HG02938 (cell line): ENCODE measurements around the gene NFKB2.

ENCODE experiments used
- ATAC-seq: cut with Tn5 transposase; IDR thresholded peaks from one replicate; pipeline ENCODE4 v1.9.1; 2021; ENCODE audit warnings: mild to moderate bottlenecking, moderate library complexity; ENCODE audit not compliant: unreplicated experiment

NFKB2 gene

DNA sequence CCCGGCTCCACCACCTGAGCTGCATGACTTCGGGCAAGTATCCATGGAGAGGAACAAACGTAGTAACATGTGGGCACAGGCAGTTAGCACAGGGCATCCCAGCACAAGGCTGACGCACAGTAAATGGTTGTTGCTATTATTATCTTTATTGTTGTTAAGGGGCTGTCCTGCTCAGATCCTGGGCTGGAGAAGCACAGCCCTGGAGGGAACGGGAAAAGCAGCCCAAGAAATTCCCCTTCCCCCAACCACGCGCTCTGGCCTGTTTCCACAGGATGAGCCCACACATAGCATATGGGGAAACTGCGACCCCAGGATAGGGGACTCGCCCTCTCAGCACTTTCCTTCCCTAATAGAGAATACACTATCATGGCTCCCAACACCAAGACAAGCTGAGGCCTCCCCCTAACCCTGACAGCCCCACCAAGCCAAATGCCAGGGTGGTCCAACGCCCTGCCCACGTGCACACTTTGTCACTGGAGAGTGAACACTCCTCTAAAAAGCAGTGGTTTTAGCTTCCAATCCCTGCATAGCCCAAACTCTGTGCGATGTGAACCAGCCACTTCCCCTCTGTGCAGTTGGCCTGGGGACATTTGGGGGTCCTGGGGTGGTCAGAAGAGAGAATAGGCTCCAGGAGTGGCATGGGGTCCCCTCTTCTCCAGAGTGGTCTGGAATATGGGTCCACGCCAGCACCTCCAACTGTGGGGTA is 12.1 kb downstream of the NFKB2 start:
- no peak for ATAC-seq

DNA sequence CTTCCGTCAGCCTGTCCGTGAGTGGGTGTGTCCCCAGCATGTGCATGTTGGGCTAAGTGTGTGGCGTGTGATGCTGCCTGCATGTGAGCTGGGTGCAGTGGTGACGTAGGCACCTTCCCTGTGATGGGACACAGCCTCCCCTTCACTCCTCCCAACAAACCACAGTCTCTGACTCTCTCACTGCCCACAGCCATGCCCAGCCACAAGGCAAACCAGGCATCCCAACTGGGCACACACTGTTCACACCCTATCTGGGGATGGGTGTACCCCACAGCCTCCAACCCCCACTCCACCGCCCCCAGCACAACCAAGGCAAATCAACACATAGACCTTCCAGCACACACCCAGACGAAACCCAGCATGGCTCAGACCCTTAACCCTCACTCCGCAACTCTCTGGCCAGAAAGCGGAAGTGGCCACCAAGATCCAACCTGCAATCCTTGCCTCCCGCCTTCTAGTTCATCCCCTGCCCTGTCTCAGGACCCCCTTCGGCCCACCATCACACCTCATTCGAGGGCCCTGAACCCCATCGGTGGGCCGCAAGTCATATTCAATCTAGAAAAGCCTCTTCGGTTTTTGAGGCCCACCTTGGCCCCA is 12.7 kb downstream of the NFKB2 start:
- ATAC-seq = no peak

GRCh38 chr10:102408728-102409603 is 13.5 kb downstream of the NFKB2 start:
- no peak for ATAC-seq

DNA sequence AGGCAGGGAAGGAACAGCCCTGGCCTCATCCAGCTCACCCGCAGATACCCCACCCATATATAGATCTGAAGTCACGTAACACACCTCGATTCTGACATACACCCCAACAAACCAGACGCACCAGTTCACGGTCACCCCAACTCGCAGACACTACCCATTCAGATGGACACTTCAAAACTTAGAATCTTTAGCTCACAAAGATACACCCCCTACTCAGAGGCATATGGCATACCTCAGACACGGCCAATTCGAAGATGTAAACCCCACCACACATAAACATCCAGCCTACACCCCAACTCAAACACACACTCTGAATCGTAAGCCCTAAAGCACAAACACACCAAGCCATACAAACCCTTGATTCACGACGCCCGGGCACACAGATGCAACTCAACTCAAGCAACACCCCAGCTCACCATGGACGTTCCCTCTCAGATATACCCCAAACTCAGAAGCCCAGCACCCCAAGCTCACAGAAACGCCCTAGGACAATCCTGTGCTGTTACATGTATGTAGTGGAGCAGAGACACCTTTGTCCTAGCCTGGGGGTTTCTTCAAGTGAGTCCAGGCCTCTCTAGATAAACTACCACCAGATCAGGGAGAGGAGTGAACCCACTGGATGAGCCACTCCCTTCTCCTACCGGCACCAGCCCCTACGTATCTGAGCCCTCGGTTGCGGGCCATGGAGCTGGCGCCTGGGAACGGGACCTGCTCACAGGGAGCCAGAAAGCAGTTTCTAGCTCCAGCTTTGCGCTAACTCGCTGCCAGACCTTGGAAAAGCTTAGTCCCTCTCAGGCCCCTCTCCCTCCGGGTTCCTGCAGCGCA is 14.3 kb downstream of the NFKB2 start:
- no peak for ATAC-seq

DNA sequence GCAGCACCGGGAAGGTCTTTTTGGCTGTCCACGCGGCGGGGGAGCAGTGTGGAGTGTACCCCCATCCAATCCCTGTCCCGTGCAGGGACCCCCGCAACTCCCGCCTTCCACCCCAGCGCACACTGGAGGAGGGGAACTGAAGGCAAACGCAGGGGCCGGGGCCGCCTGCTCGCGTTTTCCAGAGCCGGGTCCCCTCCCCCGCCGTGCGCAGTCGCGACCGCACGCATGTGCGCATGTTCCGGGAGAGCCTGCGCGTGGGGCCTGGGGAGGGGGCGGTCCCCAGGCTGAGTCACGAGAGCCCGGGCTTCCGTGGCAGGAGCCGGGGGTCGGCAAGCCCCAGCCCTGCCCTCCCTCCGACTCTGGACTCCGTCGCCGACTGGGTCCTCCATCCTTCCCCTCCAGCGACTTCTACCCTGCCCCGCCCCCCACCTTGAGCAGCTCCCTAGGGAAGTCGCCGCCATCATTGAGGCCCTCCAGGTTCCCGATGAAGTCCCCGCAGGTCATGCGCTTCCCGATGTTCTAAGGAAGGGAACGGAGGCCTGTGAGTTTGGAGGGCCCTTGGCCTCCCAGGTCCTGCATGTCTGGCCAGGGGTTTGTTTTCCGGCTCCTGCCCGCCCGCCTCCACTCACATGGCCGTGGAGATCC is 15.0 kb downstream of the NFKB2 start:
- no peak for ATAC-seq

GRCh38 chr10:102411341-102412255 is 16.1 kb downstream of the NFKB2 start:
- ATAC-seq = no peak

DNA sequence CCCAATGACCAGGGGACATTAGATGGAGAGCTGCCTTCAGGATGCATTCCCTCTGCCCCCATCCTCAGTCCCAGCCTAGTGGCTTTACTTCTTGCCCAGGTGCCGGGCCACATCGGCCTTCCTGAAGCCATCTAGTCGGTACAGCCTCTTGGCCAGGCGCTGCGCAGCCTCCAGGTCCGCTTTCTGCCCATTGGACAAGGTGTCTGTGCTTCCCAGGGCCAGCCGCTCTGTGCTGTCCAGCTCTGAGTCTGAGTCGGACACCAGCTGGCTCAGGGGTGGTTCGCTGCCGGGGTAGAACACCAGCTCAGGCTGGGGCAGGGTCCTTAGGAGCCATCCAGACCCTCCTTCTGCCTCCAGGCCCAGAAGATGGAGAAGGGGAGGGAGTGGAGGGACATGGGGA is 16.8 kb downstream of the NFKB2 start:
- no peak for ATAC-seq

GRCh38 chr10:102413053-102413705 is 17.7 kb downstream of the NFKB2 start:
- no peak for ATAC-seq

DNA sequence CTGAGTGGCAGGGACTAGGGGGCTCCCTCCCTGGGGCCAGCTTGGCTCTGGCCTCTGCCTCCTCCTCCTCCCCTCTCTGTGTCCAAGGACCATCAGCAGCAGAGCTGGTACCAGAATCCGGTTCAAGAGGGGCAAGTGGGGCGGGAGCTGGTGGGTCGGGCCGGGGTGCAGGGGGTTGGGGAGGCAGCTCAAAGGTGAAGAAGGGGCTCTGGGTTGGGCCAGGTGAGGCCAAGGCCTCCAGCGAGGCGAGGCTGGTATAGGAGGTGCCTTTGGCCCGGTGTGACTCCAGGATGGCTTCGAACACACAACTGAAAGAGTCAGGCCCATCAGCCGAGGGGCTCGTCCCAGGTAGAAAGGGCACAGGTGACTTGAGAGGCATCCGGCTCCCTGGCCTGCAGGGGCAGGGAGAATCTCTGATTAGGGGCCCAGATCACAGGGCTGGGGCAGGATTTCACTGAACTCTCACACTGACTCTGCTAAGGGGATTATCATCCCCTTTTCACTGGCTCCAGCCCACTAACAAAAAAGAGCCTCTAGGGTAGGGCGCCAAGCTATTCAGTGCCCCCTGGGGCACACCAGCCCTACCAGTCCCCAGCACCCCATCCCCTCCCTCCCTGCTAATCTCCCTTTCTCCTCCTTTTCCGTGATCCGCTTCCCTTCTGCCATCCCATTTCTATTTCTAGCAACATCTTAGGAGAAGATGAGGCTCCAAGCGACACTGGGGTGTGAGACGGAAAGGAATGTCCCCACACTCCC is 18.5 kb downstream of the NFKB2 start:
- no peak for ATAC-seq

GRCh38 chr10:102414749-102415148 is 19.2 kb downstream of the NFKB2 start:
- ATAC-seq = no peak

GRCh38 chr10:102416283-102416682 is 20.8 kb downstream of the NFKB2 start:
- ATAC-seq = no peak

DNA sequence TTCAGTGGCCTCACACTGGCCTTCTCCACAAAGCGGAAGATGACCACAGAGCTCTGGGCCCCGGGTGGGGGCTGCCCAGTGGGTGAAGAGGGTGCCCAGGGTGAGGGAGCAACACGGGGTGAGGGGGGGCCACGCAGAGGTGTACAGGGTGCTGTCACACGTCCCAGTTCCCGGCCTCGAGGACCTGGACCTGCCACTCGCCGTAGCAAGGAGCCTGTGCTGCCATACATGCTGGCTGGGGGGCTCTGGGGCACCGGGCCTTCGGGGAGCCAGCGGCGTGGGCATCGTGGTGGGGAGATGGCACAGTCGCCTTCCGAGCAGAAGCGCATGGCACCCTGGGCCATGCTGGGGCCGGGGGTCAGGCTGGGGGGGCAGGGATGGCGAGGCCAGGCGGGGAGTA is 21.2 kb downstream of the NFKB2 start:
- no peak for ATAC-seq

- ATAC-seq = no peak
Observed at GRCh38 chr10:102418622-102419268, 23.2 kb downstream of the NFKB2 start, which contains the start of gene PSD. TSS of gene PSD (minus strand) at chr10:102418785. CDS start at chr10:102417038, 1,747 bp downstream.

GRCh38 chr10:102419269-102420180 is 24.0 kb downstream of the NFKB2 start:
- ATAC-seq = no peak

DNA sequence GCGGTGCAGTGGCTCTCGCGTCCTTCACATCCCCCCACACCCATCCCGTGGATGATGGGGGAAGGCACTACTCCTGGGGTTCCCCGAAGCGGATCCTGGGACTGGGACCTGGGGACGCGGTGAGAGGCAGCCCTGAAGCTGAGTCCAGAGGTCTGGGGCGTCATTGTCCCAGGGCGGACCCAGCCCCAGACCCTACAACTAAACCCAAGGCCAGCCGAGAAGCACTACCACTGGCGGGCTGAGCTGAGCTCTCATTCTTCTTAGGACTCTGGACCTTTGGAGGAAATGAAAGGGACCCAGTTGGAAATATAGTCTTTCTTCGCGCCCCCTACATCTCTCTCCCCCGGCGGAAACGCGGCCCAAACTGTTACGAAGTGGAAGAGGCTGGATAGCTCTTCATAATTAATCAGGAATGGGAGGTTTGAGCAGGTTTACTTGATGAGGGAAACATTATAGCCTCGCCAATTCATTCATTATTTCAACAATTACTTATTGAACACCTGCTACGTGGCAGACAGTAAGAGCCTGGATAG is 24.7 kb downstream of the NFKB2 start:
- ATAC-seq = no peak
